Natural killer cell treated with Interleukin-12 subunit alpha and Interleukin-12 subunit beta and Interleukin-15 and Interleukin-18, amount 100 ng/mL, for 72 hours (primary cell): ENCODE data around the gene MEGF11. TPM values are rescaled to one million over a fixed set of nuclear protein-coding genes. Genes with fewer than 3 reads are reported as not detected.

Experiments used
- ATAC-seq, 2 donors: fragments of 150-1000 bp; cut with Tn5 transposase in 1 of 2; sonication (Bioruptor Pico), chemical (Tn5 transposase) in 1 of 2; 2 replicates each; pipeline ENCODE4 v1.10.0; 2021
- DNase-seq: peaks from one replicate; pipeline ENCODE4 v3.0.0; 2022; ENCODE audit warnings: low spot score
- H3K27ac Mint-ChIP-seq, 2 donors: 1 replicate in 1 of 2; 2 replicates in 1 of 2; pipeline ENCODE4 v1.8.0; 2022; ENCODE audit warnings: mixed read lengths in 2 of 2, mild to moderate bottlenecking in 1 of 2, moderate library complexity in 1 of 2
- H3K27me3 Mint-ChIP-seq, 2 donors: 1 replicate in 1 of 2; 2 replicates in 1 of 2; pipeline ENCODE4 v1.8.0; 2022; ENCODE audit warnings: mixed read lengths in 2 of 2
- H3K36me3 Mint-ChIP-seq: one replicate; pipeline ENCODE4 v1.8.0; 2022; ENCODE audit warnings: mixed read lengths
- H3K4me1 Mint-ChIP-seq, 2 donors: 1 replicate in 1 of 2; 2 replicates in 1 of 2; pipeline ENCODE4 v1.8.0; 2022; ENCODE audit warnings: low read depth in 2 of 2, mixed read lengths in 2 of 2, mild to moderate bottlenecking in 1 of 2
- H3K4me3 Mint-ChIP-seq: one replicate; pipeline ENCODE4 v1.8.0; 2022; ENCODE audit warnings: mixed read lengths
- H3K9me3 Mint-ChIP-seq: 2 replicates; pipeline ENCODE4 v1.8.0; 2022; ENCODE audit warnings: mixed read lengths
- total RNA-seq, 2 donors: library from RNA; stranded (reverse); gene quantifications; one replicate each; pipeline ENCODE4 v1.2.3, GENCODE V29; 2022

MEGF11 gene
- total RNA-seq, 2 donors from 2014 or later, result not detected

GRCh38 chr15:66105286-66106265 is 148.0 kb downstream of the MEGF11 start:
- Mint-ChIP-seq H3K4me1 (no peaks in the 10 kb centered on the region), H3K4me3 (no peak overlapping the region), H3K36me3 (no peaks in the 10 kb centered on the region), H3K27ac (no peak overlapping the region), H3K9me3 (no peaks in the 10 kb centered on the region), H3K27me3 (peaks cover 32 to 37% of the 10 kb centered on the region in 2 donors)
- ATAC-seq (no peak), DNase-seq (no peak)

- Mint-ChIP-seq H3K36me3 (no peaks in the 10 kb centered on the region), H3K4me3 (no peak overlapping the region), H3K9me3 (no peaks in the 10 kb centered on the region), H3K27ac (no peak overlapping the region), H3K4me1 (no peaks in the 10 kb centered on the region), H3K27me3 (peaks cover 23 to 26% of the 10 kb centered on the region in 2 donors)
- DNase-seq (no peak), ATAC-seq (no peak)
Measured at GRCh38 chr15:66103293-66103590, 150.3 kb downstream of the MEGF11 start.

- Mint-ChIP-seq H3K27me3 (peaks cover 18 to 22% of the 10 kb centered on the region in 2 donors), H3K36me3 (no peaks in the 10 kb centered on the region), H3K9me3 (no peaks in the 10 kb centered on the region), H3K4me3 (no peak overlapping the region), H3K4me1 (no peaks in the 10 kb centered on the region), H3K27ac (no peak overlapping the region)
- ATAC-seq (no peak), DNase-seq (no peak)
Measured at GRCh38 chr15:66102563-66103292, 150.8 kb downstream of the MEGF11 start.

- DNase-seq (no peak), ATAC-seq (no peak)
- Mint-ChIP-seq H3K27ac (no peak overlapping the region), H3K4me3 (no peak overlapping the region), H3K4me1 (no peaks in the 10 kb centered on the region), H3K27me3 (peaks cover 17 to 19% of the 10 kb centered on the region in 2 donors), H3K36me3 (no peaks in the 10 kb centered on the region), H3K9me3 (no peaks in the 10 kb centered on the region)
Measured at GRCh38 chr15:66101715-66102395, 151.7 kb downstream of the MEGF11 start.

- Mint-ChIP-seq H3K27me3 (peaks cover 10 to 13% of the 10 kb centered on the region in 2 donors), H3K4me1 (no peaks in the 10 kb centered on the region), H3K27ac (no peak overlapping the region), H3K4me3 (no peak overlapping the region), H3K9me3 (no peaks in the 10 kb centered on the region), H3K36me3 (no peaks in the 10 kb centered on the region)
- DNase-seq, result no peak
- no peak for ATAC-seq
Measured at GRCh38 chr15:66100761-66101160, 152.8 kb downstream of the MEGF11 start.

- DNase-seq (no peak), ATAC-seq (no peak)
- Mint-ChIP-seq H3K27me3 (peaks cover 10 to 13% of the 10 kb centered on the region in 2 donors), H3K36me3 (no peaks in the 10 kb centered on the region), H3K9me3 (no peaks in the 10 kb centered on the region), H3K27ac (no peak overlapping the region), H3K4me1 (no peaks in the 10 kb centered on the region), H3K4me3 (no peak overlapping the region)
Measured at GRCh38 chr15:66099950-66100671, 153.4 kb downstream of the MEGF11 start.

GRCh38 chr15:66098022-66098363 is 155.6 kb downstream of the MEGF11 start:
- no peak overlapping the region for H3K4me3 Mint-ChIP-seq
- no peak overlapping the region for H3K27ac Mint-ChIP-seq
- H3K36me3 Mint-ChIP-seq, result no peaks in the 10 kb centered on the region
- H3K27me3 Mint-ChIP-seq, result peaks cover 3 to 16% of the 10 kb centered on the region in 2 donors
- no peaks in the 10 kb centered on the region for H3K9me3 Mint-ChIP-seq
- DNase-seq, result no peak
- no peaks in the 10 kb centered on the region for H3K4me1 Mint-ChIP-seq
- no peak for ATAC-seq

- Mint-ChIP-seq H3K27me3 (peaks cover 0 to 14% of the 10 kb centered on the region in 2 donors), H3K4me1 (no peaks in the 10 kb centered on the region), H3K9me3 (no peaks in the 10 kb centered on the region), H3K36me3 (no peaks in the 10 kb centered on the region), H3K4me3 (no peak overlapping the region), H3K27ac (no peak overlapping the region)
- DNase-seq (no peak), ATAC-seq (no peak)
Measured at GRCh38 chr15:66097151-66098021, 156.2 kb downstream of the MEGF11 start.

- Mint-ChIP-seq H3K27me3 (peaks cover 0 to 14% of the 10 kb centered on the region in 2 donors), H3K4me3 (no peak overlapping the region), H3K9me3 (no peaks in the 10 kb centered on the region), H3K4me1 (no peaks in the 10 kb centered on the region), H3K27ac (no peak overlapping the region), H3K36me3 (no peaks in the 10 kb centered on the region)
- peak in 1 of 2 donors; percentile 26 for ATAC-seq
- no peak for DNase-seq
Measured at GRCh38 chr15:66096688-66097058, 156.9 kb downstream of the MEGF11 start.

GRCh38 chr15:66095871-66096687 is 157.5 kb downstream of the MEGF11 start:
- Mint-ChIP-seq H3K4me3 (no peak overlapping the region), H3K27me3 (peaks cover 0 to 13% of the 10 kb centered on the region in 2 donors), H3K36me3 (no peaks in the 10 kb centered on the region), H3K4me1 (no peaks in the 10 kb centered on the region), H3K9me3 (no peaks in the 10 kb centered on the region), H3K27ac (no peak overlapping the region)
- DNase-seq (no peak), ATAC-seq (peak in 1 of 2 donors; percentile 44)

- peaks cover 0 to 9% of the 10 kb centered on the region in 2 donors for H3K27me3 Mint-ChIP-seq
- ATAC-seq, result no peak
- DNase-seq, result no peak
- no peaks in the 10 kb centered on the region for H3K4me1 Mint-ChIP-seq
- no peaks in the 10 kb centered on the region for H3K36me3 Mint-ChIP-seq
- H3K27ac Mint-ChIP-seq, result no peak overlapping the region
- H3K9me3 Mint-ChIP-seq, result no peaks in the 10 kb centered on the region
- no peak overlapping the region for H3K4me3 Mint-ChIP-seq
Measured at GRCh38 chr15:66094331-66094730, 159.2 kb downstream of the MEGF11 start.
